Measurements from ENCODE around the gene B3GAT3.

DNA sequence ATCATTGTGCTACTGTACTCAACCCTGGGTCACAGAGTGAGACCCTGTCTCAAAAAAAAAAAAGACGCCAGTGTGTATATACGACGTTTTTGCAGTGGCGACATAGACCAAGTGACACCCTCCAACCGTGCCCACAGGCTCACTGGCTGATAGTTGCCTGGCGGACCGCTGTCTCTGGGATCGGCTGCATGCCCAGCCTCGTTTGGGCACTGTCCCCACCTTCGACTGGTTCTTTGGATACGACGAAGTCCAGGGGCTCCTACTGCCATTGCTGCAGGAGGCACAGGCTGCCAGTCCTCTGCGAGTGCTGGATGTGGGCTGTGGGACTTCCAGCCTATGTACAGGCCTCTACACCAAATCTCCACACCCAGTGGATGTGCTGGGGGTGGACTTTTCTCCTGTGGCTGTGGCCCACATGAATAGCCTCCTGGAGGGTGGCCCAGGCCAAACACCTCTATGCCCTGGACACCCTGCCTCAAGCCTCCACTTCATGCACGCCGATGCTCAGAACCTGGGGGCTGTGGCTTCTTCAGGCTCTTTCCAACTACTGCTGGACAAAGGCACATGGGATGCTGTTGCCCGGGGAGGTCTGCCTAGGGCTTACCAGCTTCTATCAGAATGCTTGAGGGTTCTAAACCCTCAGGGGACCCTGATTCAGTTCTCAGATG, 44.6 kb upstream of the B3GAT3 start:
- no peak for TF ChIP-seq CTCF (IDR thresholded peaks at IDR 0.05)
- no peak for TF ChIP-seq POLR2A (IDR thresholded peaks at IDR 0.05)
